Measurements from ENCODE around the gene FOXRED2.
A peak's percentile ranks its signal among the peaks of the same experiment; 100 is the strongest.

Gene FOXRED2

GRCh38 chr22:36470162-36470993, 36.5 kb downstream of the FOXRED2 start:
- TF ChIP-seq CTCF (conservative IDR thresholded peaks at IDR 0.05; ENCODE audit: low read depth, low read length): peak; percentile 98
- no peak overlapping the region for H3K4me3 ChIP-seq (ENCODE audit: low read length)
- DNase-seq (ENCODE audit: low read depth): no peak

GRCh38 chr22:36469094-36469710, 37.6 kb downstream of the FOXRED2 start:
- TF ChIP-seq CTCF (conservative IDR thresholded peaks at IDR 0.05; ENCODE audit: low read depth, low read length): no peak
- no peak for DNase-seq (ENCODE audit: low read depth)

GRCh38 chr22:36467946-36468345, 38.9 kb downstream of the FOXRED2 start:
- no peak for DNase-seq (ENCODE audit: low read depth)
- TF ChIP-seq CTCF (conservative IDR thresholded peaks at IDR 0.05; ENCODE audit: low read depth, low read length): no peak
- H3K4me3 ChIP-seq (ENCODE audit: low read length): no peak overlapping the region

More at GRCh38 chr22:36469094-36469710, 37.6 kb downstream of the FOXRED2 start:
- H3K4me3 ChIP-seq (ENCODE audit: low read length): no peak overlapping the region

GRCh38 chr22:36467042-36467810, 39.6 kb downstream of the FOXRED2 start:
- H3K4me3 ChIP-seq (ENCODE audit: low read length): no peak overlapping the region
- no peak for DNase-seq (ENCODE audit: low read depth)

GRCh38 chr22:36466258-36466657, 40.6 kb downstream of the FOXRED2 start:
- no peak overlapping the region for H3K4me3 ChIP-seq (ENCODE audit: low read length)
- no peak for DNase-seq (ENCODE audit: low read depth)
- no peak for TF ChIP-seq CTCF (conservative IDR thresholded peaks at IDR 0.05; ENCODE audit: low read depth, low read length)

More at GRCh38 chr22:36467042-36467810, 39.6 kb downstream of the FOXRED2 start:
- TF ChIP-seq CTCF (conservative IDR thresholded peaks at IDR 0.05; ENCODE audit: low read depth, low read length): no peak

- no peak for TF ChIP-seq CTCF (conservative IDR thresholded peaks at IDR 0.05; ENCODE audit: low read depth, low read length)
- peak; percentile 76 for DNase-seq (ENCODE audit: low read depth)
- no peak overlapping the region for H3K4me3 ChIP-seq (ENCODE audit: low read length)
Observed at GRCh38 chr22:36465232-36466021, 41.4 kb downstream of the FOXRED2 start.

All from retinal pigment epithelial cell (primary cell).